CD14-positive monocyte (primary cell): ENCODE data around the gene FBXL15. TPM values are rescaled to one million over a fixed set of nuclear protein-coding genes. Genes with fewer than 3 reads are reported as not detected.

ENCODE experiments used
- DNase-seq, 3 donors: peaks; one replicate each; pipeline ENCODE4 v3.0.0-alpha.2; 2011 to 2022
- H2AFZ ChIP-seq: 2 replicates; pipeline ENCODE4 v1.6.0; 2012; ENCODE audit warnings: mild to moderate bottlenecking, low read depth, low read length, inconsistent platforms; ENCODE audit not compliant: insufficient read depth, poor library complexity, severe bottlenecking
- H3K27ac ChIP-seq, 2 donors: 1 replicate in 1 of 2; 2 replicates in 1 of 2; pipeline ENCODE4 v1.5.1; 2012 to 2013; ENCODE audit warnings: low read length in 2 of 2, control low read depth in 1 of 2, inconsistent platforms in 1 of 2, low read depth in 1 of 2, mild to moderate bottlenecking in 1 of 2
- H3K27me3 ChIP-seq, 2 donors: one replicate each; pipeline versions ENCODE4 v1.6.0 to v1.6.1; 2011 to 2013; ENCODE audit warnings: low read length in 2 of 2; ENCODE audit not compliant: control insufficient read depth in 2 of 2, insufficient read depth in 2 of 2
- H3K36me3 ChIP-seq, 2 donors: replicated peaks in 1 of 2; 1 replicate in 1 of 2; 2 replicates in 1 of 2; pipeline versions ENCODE4 v1.5.1 to v1.6.1; 2012 to 2013; ENCODE audit warnings: low read length in 2 of 2, control low read depth in 1 of 2, inconsistent platforms in 1 of 2, mild to moderate bottlenecking in 1 of 2; ENCODE audit not compliant: insufficient read depth in 2 of 2, control insufficient read depth in 1 of 2
- H3K4me1 ChIP-seq, 2 donors: 1 replicate in 1 of 2; 2 replicates in 1 of 2; pipeline versions ENCODE4 v1.5.1 to v1.6.1; 2012 to 2013; ENCODE audit warnings: low read length in 2 of 2, control low read depth in 1 of 2, inconsistent platforms in 1 of 2, mild to moderate bottlenecking in 1 of 2, moderate library complexity in 1 of 2; ENCODE audit not compliant: insufficient read depth in 2 of 2, control insufficient read depth in 1 of 2
- H3K4me2 ChIP-seq: replicated peaks from 2 replicates; pipeline ENCODE3; 2012; ENCODE audit warnings: low read length, moderate library complexity, mild to moderate bottlenecking; ENCODE audit not compliant: poor library complexity, severe bottlenecking; ENCODE audit errors: extremely low read depth
- H3K4me3 ChIP-seq, 3 experiments: fragments of 200-600 bp in 1 of 3; sonication (generic) in 1 of 3; replicated peaks in 1 of 3; 1 replicate in 2 of 3; 2 replicates in 1 of 3; pipeline ENCODE4 v1.5.1; 2011 to 2013; ENCODE audit warnings: low read length in 3 of 3, mild to moderate bottlenecking in 3 of 3, control low read depth in 2 of 3, low read depth in 2 of 3, inconsistent platforms in 1 of 3, moderate library complexity in 1 of 3
- H3K79me2 ChIP-seq: 2 replicates; pipeline ENCODE4 v1.6.0; 2012; ENCODE audit warnings: mild to moderate bottlenecking, control low read depth, inconsistent platforms, low read length, moderate library complexity; ENCODE audit not compliant: insufficient read depth
- H3K9ac ChIP-seq: 2 replicates; pipeline ENCODE4 v1.6.0; 2017; ENCODE audit warnings: low read length, mild to moderate bottlenecking; ENCODE audit not compliant: insufficient read depth, poor library complexity, severe bottlenecking
- H3K9me3 ChIP-seq, 2 donors: replicated peaks in 1 of 2; 1 replicate in 1 of 2; 2 replicates in 1 of 2; pipeline versions ENCODE4 v1.5.1 to v1.6.1; 2012 to 2013; ENCODE audit warnings: low read length in 2 of 2, control low read depth in 1 of 2; ENCODE audit not compliant: control insufficient read depth in 1 of 2, insufficient read depth in 1 of 2
- H4K20me1 ChIP-seq: 2 replicates; pipeline ENCODE4 v1.6.0; 2012; ENCODE audit warnings: mild to moderate bottlenecking, low read length, control low read depth, moderate library complexity; ENCODE audit not compliant: insufficient read depth
- H3K27ac Mint-ChIP-seq, 7 donors: one replicate each; pipeline ENCODE4 v1.8.0; 2020; ENCODE audit warnings: mild to moderate bottlenecking in 7 of 7, mixed read lengths in 7 of 7, moderate library complexity in 6 of 7, inconsistent platforms in 2 of 7
- H3K27me3 Mint-ChIP-seq, 3 donors: one replicate each; pipeline ENCODE4 v1.8.0; 2021 to 2022; ENCODE audit warnings: low read depth in 3 of 3, mild to moderate bottlenecking in 3 of 3, mixed read lengths in 3 of 3, moderate library complexity in 3 of 3, inconsistent platforms in 1 of 3
- H3K36me3 Mint-ChIP-seq, 2 donors: one replicate each; pipeline ENCODE4 v1.8.0; 2020; ENCODE audit warnings: mixed read lengths in 2 of 2, inconsistent platforms in 1 of 2, mild to moderate bottlenecking in 1 of 2
- H3K4me1 Mint-ChIP-seq: one replicate; pipeline ENCODE4 v1.8.0; 2020; ENCODE audit warnings: mild to moderate bottlenecking, mixed read lengths
- H3K4me3 Mint-ChIP-seq, 2 donors: one replicate each; pipeline ENCODE4 v1.8.0; 2020; ENCODE audit warnings: mild to moderate bottlenecking in 2 of 2, mixed read lengths in 2 of 2, moderate library complexity in 1 of 2
- H3K9me3 Mint-ChIP-seq, 7 donors: one replicate each; pipeline ENCODE4 v1.8.0; 2020 to 2022; ENCODE audit warnings: mixed read lengths in 7 of 7, mild to moderate bottlenecking in 6 of 7, moderate library complexity in 6 of 7, inconsistent platforms in 2 of 7
- CTCF ChIP-seq: fragments of 200-600 bp; IDR thresholded peaks from one replicate; pipeline ENCODE4 v1.8.0; 2022; ENCODE audit warnings: antibody characterized with exemption, mild to moderate bottlenecking
- WGBS: methylation state at CpG from one replicate; pipeline ENCODE4 v1.1.5; 2013; ENCODE audit warnings: missing lambda C conversion rate; ENCODE audit not compliant: insufficient coverage; 5-methylcytosine and 5-hydroxymethylcytosine counted together
- intact Hi-C, 2 donors: fragments of 100-400 bp; cut with micrococcal nuclease; formaldehyde crosslinking; loops; one replicate each; pipeline versions ENCODE4 v1.15.0 to v1.15.1; 2023
- polyA plus RNA-seq, 3 donors: library from polyadenylated mRNA; depleted of rRNA in 1 of 3; unstranded in 2 of 3; stranded (reverse) in 1 of 3; fragments of 300-500 nt in 2 of 3; fragments of >200 nt in 1 of 3; fragmentation: Illumina TruSeq in 2 of 3; gene quantifications; 1 replicate in 2 of 3; 2 replicates in 1 of 3; pipeline ENCODE4 v1.2.3, GENCODE V29; 2012 to 2021

The FBXL15 gene
- polyA plus RNA-seq, 3 donors, result 16.0 to 36.3 (median 25.5) TPM

GRCh38 chr10:102406815-102407214 is 13.8 kb upstream of the FBXL15 start:
- peaks cover 6 to 22% of the 10 kb centered on the region in 2 donors for H3K4me1 ChIP-seq
- Mint-ChIP-seq H3K4me1 (peaks cover 20% of the 10 kb centered on the region), H3K27me3 (peaks cover 47 to 60% (median 57%) of the 10 kb centered on the region in 3 donors), H3K27ac (peak overlapping the region in 1 of 7 donors; percentile 67), H3K4me3 (no peak overlapping the region), H3K36me3 (peaks cover 13 to 23% of the 10 kb centered on the region in 2 donors), H3K9me3 (peaks cover 0 to 15% (median 11%) of the 10 kb centered on the region in 7 donors)
- no peak overlapping the region for H3K9ac ChIP-seq
- H3K9me3 ChIP-seq, result peaks cover 0 to 35% of the 10 kb centered on the region in 2 donors
- H3K79me2 ChIP-seq, result no peaks in the 10 kb centered on the region
- peaks cover 30% of the 10 kb centered on the region for H4K20me1 ChIP-seq
- intact Hi-C loops, result no loop called here
- H2AFZ ChIP-seq, result no peak overlapping the region
- H3K4me3 ChIP-seq, result no peak overlapping the region
- no peak for TF ChIP-seq CTCF
- H3K27me3 ChIP-seq, result peaks cover 43% of the 10 kb centered on the region in 2 donors
- H3K27ac ChIP-seq, result no peak overlapping the region
- H3K4me2 ChIP-seq, result no peak overlapping the region
- DNase-seq, result peak in 1 of 3 donors; percentile 28
- no CpG with 5 or more reads among the region's 2 CpGs for WGBS
- H3K36me3 ChIP-seq, result peaks cover 8% of the 10 kb centered on the region in 2 donors

DNA sequence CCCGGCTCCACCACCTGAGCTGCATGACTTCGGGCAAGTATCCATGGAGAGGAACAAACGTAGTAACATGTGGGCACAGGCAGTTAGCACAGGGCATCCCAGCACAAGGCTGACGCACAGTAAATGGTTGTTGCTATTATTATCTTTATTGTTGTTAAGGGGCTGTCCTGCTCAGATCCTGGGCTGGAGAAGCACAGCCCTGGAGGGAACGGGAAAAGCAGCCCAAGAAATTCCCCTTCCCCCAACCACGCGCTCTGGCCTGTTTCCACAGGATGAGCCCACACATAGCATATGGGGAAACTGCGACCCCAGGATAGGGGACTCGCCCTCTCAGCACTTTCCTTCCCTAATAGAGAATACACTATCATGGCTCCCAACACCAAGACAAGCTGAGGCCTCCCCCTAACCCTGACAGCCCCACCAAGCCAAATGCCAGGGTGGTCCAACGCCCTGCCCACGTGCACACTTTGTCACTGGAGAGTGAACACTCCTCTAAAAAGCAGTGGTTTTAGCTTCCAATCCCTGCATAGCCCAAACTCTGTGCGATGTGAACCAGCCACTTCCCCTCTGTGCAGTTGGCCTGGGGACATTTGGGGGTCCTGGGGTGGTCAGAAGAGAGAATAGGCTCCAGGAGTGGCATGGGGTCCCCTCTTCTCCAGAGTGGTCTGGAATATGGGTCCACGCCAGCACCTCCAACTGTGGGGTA is 13.1 kb upstream of the FBXL15 start:
- H4K20me1 ChIP-seq, result peaks cover 23% of the 10 kb centered on the region
- Mint-ChIP-seq H3K27me3 (peaks cover 51 to 67% (median 65%) of the 10 kb centered on the region in 3 donors), H3K9me3 (peaks cover 0 to 15% (median 11%) of the 10 kb centered on the region in 7 donors), H3K27ac (peak overlapping the region in 1 of 7 donors; percentile 33), H3K4me1 (peaks cover 20% of the 10 kb centered on the region), H3K4me3 (peak overlapping the region in 1 of 2 donors; percentile 82), H3K36me3 (peaks cover 5 to 16% of the 10 kb centered on the region in 2 donors)
- no peak overlapping the region for H3K9ac ChIP-seq
- peak in 1 of 3 donors; percentile 18 for DNase-seq
- H3K4me2 ChIP-seq, result no peak overlapping the region
- intact Hi-C loops, result no loop called here
- H3K36me3 ChIP-seq, result peaks cover 0 to under 1% of the 10 kb centered on the region in 2 donors
- H3K4me1 ChIP-seq, result peaks cover 6 to 22% of the 10 kb centered on the region in 2 donors
- TF ChIP-seq CTCF, result no peak
- H3K9me3 ChIP-seq, result peaks cover 0 to 35% of the 10 kb centered on the region in 2 donors
- H3K79me2 ChIP-seq, result no peaks in the 10 kb centered on the region
- H3K27me3 ChIP-seq, result peaks cover 47 to 51% of the 10 kb centered on the region in 2 donors
- H2AFZ ChIP-seq, result no peak overlapping the region
- H3K27ac ChIP-seq, result no peak overlapping the region
- 92% methylated on average over 7 of the region's 13 CpGs for WGBS
- H3K4me3 ChIP-seq, result no peak overlapping the region
